GM23338 (cell line): Measurements from ENCODE around the gene FNDC3B. TPM values are rescaled to one million over a fixed set of nuclear protein-coding genes. Genes with fewer than 3 reads are reported as not detected.

Experiments
- ATAC-seq: fragments of 200-7000 bp; cut with Tn5 transposase; 3 replicates; pipeline ENCODE4 v1.9.1; 2020
- DNase-seq: peaks from one replicate; pipeline ENCODE4 v3.0.0-alpha.2; 2015; ENCODE audit warnings: low spot score
- H2AFZ ChIP-seq: fragments of 200-600 bp; sonication (generic); 2 replicates; pipeline ENCODE4 v1.8.0; 2016; ENCODE audit warnings: antibody characterized with exemption, mild to moderate bottlenecking, moderate library complexity
- H3F3A ChIP-seq: fragments of 200-600 bp; sonication (generic); replicated peaks from 2 replicates; pipeline ENCODE4 v1.8.0; 2017; ENCODE audit warnings: antibody characterized with exemption, mixed run types, low read depth
- H3K27ac ChIP-seq: fragments of 200-600 bp; sonication (generic); 2 replicates; pipeline ENCODE4 v1.6.1; 2016; ENCODE audit warnings: low read depth
- H3K27me3 ChIP-seq: fragments of 200-600 bp; sonication (generic); 2 replicates; pipeline ENCODE4 v1.8.0; 2016; ENCODE audit warnings: mild to moderate bottlenecking, mixed run types, moderate library complexity; ENCODE audit not compliant: insufficient read depth
- H3K36me3 ChIP-seq: fragments of 200-600 bp; sonication (generic); 2 replicates; pipeline ENCODE4 v1.8.0; 2016; ENCODE audit warnings: mild to moderate bottlenecking; ENCODE audit not compliant: insufficient read depth
- H3K4me1 ChIP-seq: fragments of 200-600 bp; sonication (generic); 2 replicates; pipeline ENCODE4 v1.8.0; 2016; ENCODE audit warnings: mild to moderate bottlenecking, moderate library complexity; ENCODE audit not compliant: insufficient read depth
- H3K4me2 ChIP-seq: fragments of 200-600 bp; sonication (generic); 2 replicates; pipeline ENCODE4 v1.7.1; 2017; ENCODE audit warnings: mixed run types
- H3K4me3 ChIP-seq: fragments of 200-600 bp; sonication (generic); 2 replicates; pipeline ENCODE4 v1.6.1; 2016; ENCODE audit warnings: mixed run types
- H3K79me2 ChIP-seq: fragments of 200-600 bp; sonication (generic); replicated peaks from 2 replicates; pipeline ENCODE4 v1.8.0; 2017; ENCODE audit warnings: mild to moderate bottlenecking; ENCODE audit not compliant: insufficient read depth
- H3K9me2 ChIP-seq: fragments of 200-600 bp; sonication (generic); 2 replicates; pipeline ENCODE4 v1.8.0; 2017; ENCODE audit not compliant: insufficient read depth
- H4K20me1 ChIP-seq: fragments of 200-600 bp; sonication (generic); replicated peaks from 2 replicates; pipeline ENCODE4 v1.8.0; 2017; ENCODE audit warnings: mild to moderate bottlenecking; ENCODE audit not compliant: insufficient read depth
- H3K27ac Mint-ChIP-seq: 2 replicates; pipeline ENCODE4 v1.8.0; 2020; ENCODE audit warnings: inconsistent platforms, mild to moderate bottlenecking, moderate library complexity, mixed read lengths
- H3K27me3 Mint-ChIP-seq: 3 replicates; pipeline ENCODE4 v1.8.0; 2022; ENCODE audit warnings: low read depth, mild to moderate bottlenecking, moderate library complexity, mixed read lengths, inconsistent platforms; ENCODE audit not compliant: insufficient read depth, poor library complexity
- H3K36me3 Mint-ChIP-seq: 3 replicates; pipeline ENCODE4 v1.8.0; 2021; ENCODE audit warnings: low read depth, mild to moderate bottlenecking, inconsistent platforms, moderate library complexity, mixed read lengths
- H3K4me1 Mint-ChIP-seq: 3 replicates; pipeline ENCODE4 v1.8.0; 2020; ENCODE audit warnings: mild to moderate bottlenecking, inconsistent platforms, mixed read lengths
- H3K4me3 Mint-ChIP-seq: 3 replicates; pipeline ENCODE4 v1.8.0; 2021; ENCODE audit warnings: moderate library complexity, mild to moderate bottlenecking, inconsistent platforms, mixed read lengths
- H3K9me3 Mint-ChIP-seq: 3 replicates; pipeline ENCODE4 v1.8.0; 2020; ENCODE audit warnings: moderate library complexity, mild to moderate bottlenecking, inconsistent platforms, mixed read lengths
- CREB1 ChIP-seq: fragments of 250-450 bp; sonication (Bioruptor Pico); IDR thresholded peaks from 2 replicates; pipeline ENCODE4 v1.5.0; 2020; ENCODE audit warnings: low read depth, mild to moderate bottlenecking, moderate library complexity
- EZH2 ChIP-seq: fragments of 200-600 bp; sonication (generic); IDR thresholded peaks from one replicate; pipeline ENCODE4 v1.8.0; 2017; ENCODE audit warnings: antibody characterized with exemption, mild to moderate bottlenecking, low read depth; ENCODE audit not compliant: unreplicated experiment
- EZH2phosphoT487 ChIP-seq: fragments of 200-600 bp; sonication (generic); IDR thresholded peaks from one replicate; pipeline ENCODE4 v1.8.1; 2018; ENCODE audit warnings: antibody characterized with exemption; ENCODE audit not compliant: unreplicated experiment
- JUNB ChIP-seq: IDR thresholded peaks from one replicate; pipeline ENCODE4 v1.6.1; 2016; ENCODE audit warnings: antibody characterized with exemption; ENCODE audit not compliant: unreplicated experiment
- NANOG ChIP-seq: IDR thresholded peaks from 2 replicates; pipeline ENCODE4 v1.6.1; 2016; ENCODE audit warnings: antibody characterized with exemption, borderline replicate concordance
- POLR2AphosphoS5 ChIP-seq: IDR thresholded peaks from 2 replicates; pipeline ENCODE4 v1.6.1; 2016; ENCODE audit warnings: antibody characterized with exemption, low read depth
- STAT1 ChIP-seq: IDR thresholded peaks from one replicate; pipeline ENCODE4 v1.6.1; 2016; ENCODE audit warnings: antibody characterized with exemption; ENCODE audit not compliant: unreplicated experiment
- ZNF114 ChIP-seq: fragments of 250-450 bp; sonication (Bioruptor Pico); IDR thresholded peaks from 2 replicates; pipeline ENCODE4 v1.5.0; 2020; ENCODE audit warnings: mild to moderate bottlenecking, moderate library complexity
- ZNF331 ChIP-seq: fragments of 250-450 bp; sonication (Bioruptor Pico); IDR thresholded peaks from 2 replicates; pipeline ENCODE4 v1.5.0; 2020; ENCODE audit warnings: low read depth, mild to moderate bottlenecking, moderate library complexity
- polyA plus RNA-seq: library from polyadenylated mRNA; unstranded; fragments of >200 nt; fragmentation: Nextera tagmentation; extraction: Ambion mirVana; gene quantifications from 2 replicates; pipeline ENCODE4 v1.2.1, GENCODE V29; 2016
- total RNA-seq: library from RNA; depleted of rRNA; stranded (reverse); fragments of >200 nt; shearing (Covaris generic); gene quantifications from 2 replicates; pipeline ENCODE4 v1.2.3, GENCODE V29; 2014
- TF ChIP-seq, protein P1 (sequence below), 2 experiments: fragments of 200-600 bp in 1 of 2; sonication (generic) in 1 of 2; conservative IDR thresholded peaks; 2 replicates each; pipeline versions ENCODE4 v1.5.1 to v1.6.1; 2016 to 2017; ENCODE audit warnings: antibody characterized with exemption in 2 of 2, low read depth in 2 of 2, mild to moderate bottlenecking in 2 of 2, moderate library complexity in 1 of 2
- TF ChIP-seq, protein P2 (sequence below): IDR thresholded peaks from one replicate; pipeline ENCODE4 v1.6.1; 2018; ENCODE audit warnings: antibody characterized with exemption; ENCODE audit not compliant: unreplicated experiment
- TF ChIP-seq, protein P3 (sequence below): IDR thresholded peaks from 2 replicates; pipeline ENCODE4 v1.6.1; 2016; ENCODE audit warnings: antibody characterized with exemption
- TF ChIP-seq, protein P4 (sequence below): fragments of 250-450 bp; sonication (Bioruptor Pico); IDR thresholded peaks from 2 replicates; pipeline ENCODE4 v1.5.0; 2020; ENCODE audit warnings: mild to moderate bottlenecking, moderate library complexity

The FNDC3B gene
- total and polyA plus RNA-seq, 2 experiments from 2014 or later: 19.1 to 55.4 TPM

DNA sequence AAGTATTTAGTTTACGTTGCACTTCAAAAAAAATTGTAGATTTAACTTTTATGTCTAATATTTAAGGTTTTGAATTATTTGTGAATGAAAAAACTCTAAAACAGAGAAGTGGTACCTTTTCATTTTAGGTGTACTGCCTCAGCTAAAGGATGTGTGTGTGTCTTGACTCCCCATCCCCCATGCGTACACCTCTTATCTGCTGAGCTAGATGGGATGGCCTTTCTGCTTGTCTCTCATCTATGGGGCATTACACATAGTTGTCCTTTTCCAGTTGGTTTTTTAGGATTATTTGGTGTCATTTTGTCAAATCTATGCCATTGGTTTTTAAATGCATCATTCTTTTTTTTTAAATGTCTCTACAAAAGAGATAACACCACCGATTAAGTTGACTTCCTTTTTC lies 110.9 kb downstream of the FNDC3B start:
- no peak overlapping the region for H3K4me3 ChIP-seq
- no peaks in the 10 kb centered on the region for H3K9me2 ChIP-seq
- H3K79me2 ChIP-seq: peaks cover 98% of the 10 kb centered on the region
- H3K4me1 ChIP-seq: peaks cover 73% of the 10 kb centered on the region
- H3K36me3 ChIP-seq: no peaks in the 10 kb centered on the region
- H3K27me3 Mint-ChIP-seq: peaks cover 7% of the 10 kb centered on the region
- H3F3A ChIP-seq: peaks cover 1% of the 10 kb centered on the region; the same call in 1 of the 2 replicates
- H3K4me2 ChIP-seq: no peak overlapping the region
- H3K4me1 Mint-ChIP-seq: peaks cover 76% of the 10 kb centered on the region
- no peak overlapping the region for H2AFZ ChIP-seq
- no peaks in the 10 kb centered on the region for H3K9me3 Mint-ChIP-seq
- H3K27ac Mint-ChIP-seq: no peak overlapping the region
- TF ChIP-seq, protein P1, sequence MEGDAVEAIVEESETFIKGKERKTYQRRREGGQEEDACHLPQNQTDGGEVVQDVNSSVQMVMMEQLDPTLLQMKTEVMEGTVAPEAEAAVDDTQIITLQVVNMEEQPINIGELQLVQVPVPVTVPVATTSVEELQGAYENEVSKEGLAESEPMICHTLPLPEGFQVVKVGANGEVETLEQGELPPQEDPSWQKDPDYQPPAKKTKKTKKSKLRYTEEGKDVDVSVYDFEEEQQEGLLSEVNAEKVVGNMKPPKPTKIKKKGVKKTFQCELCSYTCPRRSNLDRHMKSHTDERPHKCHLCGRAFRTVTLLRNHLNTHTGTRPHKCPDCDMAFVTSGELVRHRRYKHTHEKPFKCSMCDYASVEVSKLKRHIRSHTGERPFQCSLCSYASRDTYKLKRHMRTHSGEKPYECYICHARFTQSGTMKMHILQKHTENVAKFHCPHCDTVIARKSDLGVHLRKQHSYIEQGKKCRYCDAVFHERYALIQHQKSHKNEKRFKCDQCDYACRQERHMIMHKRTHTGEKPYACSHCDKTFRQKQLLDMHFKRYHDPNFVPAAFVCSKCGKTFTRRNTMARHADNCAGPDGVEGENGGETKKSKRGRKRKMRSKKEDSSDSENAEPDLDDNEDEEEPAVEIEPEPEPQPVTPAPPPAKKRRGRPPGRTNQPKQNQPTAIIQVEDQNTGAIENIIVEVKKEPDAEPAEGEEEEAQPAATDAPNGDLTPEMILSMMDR (conservative IDR thresholded peaks at IDR 0.05; ENCODE audit: low read depth in 2 of 2): no peak
- TF ChIP-seq, protein P2, sequence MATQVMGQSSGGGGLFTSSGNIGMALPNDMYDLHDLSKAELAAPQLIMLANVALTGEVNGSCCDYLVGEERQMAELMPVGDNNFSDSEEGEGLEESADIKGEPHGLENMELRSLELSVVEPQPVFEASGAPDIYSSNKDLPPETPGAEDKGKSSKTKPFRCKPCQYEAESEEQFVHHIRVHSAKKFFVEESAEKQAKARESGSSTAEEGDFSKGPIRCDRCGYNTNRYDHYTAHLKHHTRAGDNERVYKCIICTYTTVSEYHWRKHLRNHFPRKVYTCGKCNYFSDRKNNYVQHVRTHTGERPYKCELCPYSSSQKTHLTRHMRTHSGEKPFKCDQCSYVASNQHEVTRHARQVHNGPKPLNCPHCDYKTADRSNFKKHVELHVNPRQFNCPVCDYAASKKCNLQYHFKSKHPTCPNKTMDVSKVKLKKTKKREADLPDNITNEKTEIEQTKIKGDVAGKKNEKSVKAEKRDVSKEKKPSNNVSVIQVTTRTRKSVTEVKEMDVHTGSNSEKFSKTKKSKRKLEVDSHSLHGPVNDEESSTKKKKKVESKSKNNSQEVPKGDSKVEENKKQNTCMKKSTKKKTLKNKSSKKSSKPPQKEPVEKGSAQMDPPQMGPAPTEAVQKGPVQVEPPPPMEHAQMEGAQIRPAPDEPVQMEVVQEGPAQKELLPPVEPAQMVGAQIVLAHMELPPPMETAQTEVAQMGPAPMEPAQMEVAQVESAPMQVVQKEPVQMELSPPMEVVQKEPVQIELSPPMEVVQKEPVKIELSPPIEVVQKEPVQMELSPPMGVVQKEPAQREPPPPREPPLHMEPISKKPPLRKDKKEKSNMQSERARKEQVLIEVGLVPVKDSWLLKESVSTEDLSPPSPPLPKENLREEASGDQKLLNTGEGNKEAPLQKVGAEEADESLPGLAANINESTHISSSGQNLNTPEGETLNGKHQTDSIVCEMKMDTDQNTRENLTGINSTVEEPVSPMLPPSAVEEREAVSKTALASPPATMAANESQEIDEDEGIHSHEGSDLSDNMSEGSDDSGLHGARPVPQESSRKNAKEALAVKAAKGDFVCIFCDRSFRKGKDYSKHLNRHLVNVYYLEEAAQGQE: no peak
- TF ChIP-seq, protein P3, sequence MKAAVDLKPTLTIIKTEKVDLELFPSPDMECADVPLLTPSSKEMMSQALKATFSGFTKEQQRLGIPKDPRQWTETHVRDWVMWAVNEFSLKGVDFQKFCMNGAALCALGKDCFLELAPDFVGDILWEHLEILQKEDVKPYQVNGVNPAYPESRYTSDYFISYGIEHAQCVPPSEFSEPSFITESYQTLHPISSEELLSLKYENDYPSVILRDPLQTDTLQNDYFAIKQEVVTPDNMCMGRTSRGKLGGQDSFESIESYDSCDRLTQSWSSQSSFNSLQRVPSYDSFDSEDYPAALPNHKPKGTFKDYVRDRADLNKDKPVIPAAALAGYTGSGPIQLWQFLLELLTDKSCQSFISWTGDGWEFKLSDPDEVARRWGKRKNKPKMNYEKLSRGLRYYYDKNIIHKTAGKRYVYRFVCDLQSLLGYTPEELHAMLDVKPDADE: no peak
- no peak for TF ChIP-seq EZH2phosphoT487
- no peak for TF ChIP-seq ZNF331 (CRISPR knock-in tag)
- no peak for TF ChIP-seq NANOG
- TF ChIP-seq POLR2AphosphoS5: no peak
- no peak for TF ChIP-seq STAT1
- TF ChIP-seq, protein P4, sequence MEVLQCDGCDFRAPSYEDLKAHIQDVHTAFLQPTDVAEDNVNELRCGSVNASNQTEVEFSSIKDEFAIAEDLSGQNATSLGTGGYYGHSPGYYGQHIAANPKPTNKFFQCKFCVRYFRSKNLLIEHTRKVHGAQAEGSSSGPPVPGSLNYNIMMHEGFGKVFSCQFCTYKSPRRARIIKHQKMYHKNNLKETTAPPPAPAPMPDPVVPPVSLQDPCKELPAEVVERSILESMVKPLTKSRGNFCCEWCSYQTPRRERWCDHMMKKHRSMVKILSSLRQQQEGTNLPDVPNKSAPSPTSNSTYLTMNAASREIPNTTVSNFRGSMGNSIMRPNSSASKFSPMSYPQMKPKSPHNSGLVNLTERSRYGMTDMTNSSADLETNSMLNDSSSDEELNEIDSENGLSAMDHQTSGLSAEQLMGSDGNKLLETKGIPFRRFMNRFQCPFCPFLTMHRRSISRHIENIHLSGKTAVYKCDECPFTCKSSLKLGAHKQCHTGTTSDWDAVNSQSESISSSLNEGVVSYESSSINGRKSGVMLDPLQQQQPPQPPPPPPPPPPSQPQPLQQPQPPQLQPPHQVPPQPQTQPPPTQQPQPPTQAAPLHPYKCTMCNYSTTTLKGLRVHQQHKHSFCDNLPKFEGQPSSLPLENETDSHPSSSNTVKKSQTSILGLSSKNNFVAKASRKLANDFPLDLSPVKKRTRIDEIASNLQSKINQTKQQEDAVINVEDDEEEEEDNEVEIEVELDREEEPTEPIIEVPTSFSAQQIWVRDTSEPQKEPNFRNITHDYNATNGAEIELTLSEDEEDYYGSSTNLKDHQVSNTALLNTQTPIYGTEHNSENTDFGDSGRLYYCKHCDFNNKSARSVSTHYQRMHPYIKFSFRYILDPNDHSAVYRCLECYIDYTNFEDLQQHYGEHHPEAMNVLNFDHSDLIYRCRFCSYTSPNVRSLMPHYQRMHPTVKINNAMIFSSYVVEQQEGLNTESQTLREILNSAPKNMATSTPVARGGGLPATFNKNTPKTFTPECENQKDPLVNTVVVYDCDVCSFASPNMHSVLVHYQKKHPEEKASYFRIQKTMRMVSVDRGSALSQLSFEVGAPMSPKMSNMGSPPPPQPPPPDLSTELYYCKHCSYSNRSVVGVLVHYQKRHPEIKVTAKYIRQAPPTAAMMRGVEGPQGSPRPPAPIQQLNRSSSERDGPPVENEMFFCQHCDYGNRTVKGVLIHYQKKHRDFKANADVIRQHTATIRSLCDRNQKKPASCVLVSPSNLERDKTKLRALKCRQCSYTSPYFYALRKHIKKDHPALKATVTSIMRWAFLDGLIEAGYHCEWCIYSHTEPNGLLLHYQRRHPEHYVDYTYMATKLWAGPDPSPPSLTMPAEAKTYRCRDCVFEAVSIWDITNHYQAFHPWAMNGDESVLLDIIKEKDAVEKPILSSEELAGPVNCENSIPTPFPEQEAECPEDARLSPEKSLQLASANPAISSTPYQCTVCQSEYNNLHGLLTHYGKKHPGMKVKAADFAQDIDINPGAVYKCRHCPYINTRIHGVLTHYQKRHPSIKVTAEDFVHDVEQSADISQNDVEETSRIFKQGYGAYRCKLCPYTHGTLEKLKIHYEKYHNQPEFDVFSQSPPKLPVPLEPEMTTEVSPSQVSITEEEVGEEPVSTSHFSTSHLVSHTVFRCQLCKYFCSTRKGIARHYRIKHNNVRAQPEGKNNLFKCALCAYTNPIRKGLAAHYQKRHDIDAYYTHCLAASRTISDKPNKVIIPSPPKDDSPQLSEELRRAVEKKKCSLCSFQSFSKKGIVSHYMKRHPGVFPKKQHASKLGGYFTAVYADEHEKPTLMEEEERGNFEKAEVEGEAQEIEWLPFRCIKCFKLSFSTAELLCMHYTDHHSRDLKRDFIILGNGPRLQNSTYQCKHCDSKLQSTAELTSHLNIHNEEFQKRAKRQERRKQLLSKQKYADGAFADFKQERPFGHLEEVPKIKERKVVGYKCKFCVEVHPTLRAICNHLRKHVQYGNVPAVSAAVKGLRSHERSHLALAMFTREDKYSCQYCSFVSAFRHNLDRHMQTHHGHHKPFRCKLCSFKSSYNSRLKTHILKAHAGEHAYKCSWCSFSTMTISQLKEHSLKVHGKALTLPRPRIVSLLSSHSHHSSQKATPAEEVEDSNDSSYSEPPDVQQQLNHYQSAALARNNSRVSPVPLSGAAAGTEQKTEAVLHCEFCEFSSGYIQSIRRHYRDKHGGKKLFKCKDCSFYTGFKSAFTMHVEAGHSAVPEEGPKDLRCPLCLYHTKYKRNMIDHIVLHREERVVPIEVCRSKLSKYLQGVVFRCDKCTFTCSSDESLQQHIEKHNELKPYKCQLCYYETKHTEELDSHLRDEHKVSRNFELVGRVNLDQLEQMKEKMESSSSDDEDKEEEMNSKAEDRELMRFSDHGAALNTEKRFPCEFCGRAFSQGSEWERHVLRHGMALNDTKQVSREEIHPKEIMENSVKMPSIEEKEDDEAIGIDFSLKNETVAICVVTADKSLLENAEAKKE: no peak
- TF ChIP-seq ZNF114 (CRISPR knock-in tag): no peak
- no peak for TF ChIP-seq EZH2
- TF ChIP-seq JUNB: no peak
- no peak for TF ChIP-seq CREB1 (CRISPR knock-in tag)
- no peaks in the 10 kb centered on the region for H4K20me1 ChIP-seq
- no peaks in the 10 kb centered on the region for H3K27me3 ChIP-seq
- DNase-seq (no peak), ATAC-seq (no peak)
- H3K36me3 Mint-ChIP-seq: peaks cover 4% of the 10 kb centered on the region; the same call in 2 of the 3 replicates
- H3K27ac ChIP-seq: no peak overlapping the region
- no peak overlapping the region for H3K4me3 Mint-ChIP-seq
